Thoracic aorta (tissue), 2 donors: ENCODE measurements around the gene PLTP. TPM values are rescaled to one million over a fixed set of nuclear protein-coding genes. Genes with fewer than 3 reads are reported as not detected.
"Not testable (repeated sequence)": the region's sequence is repeated elsewhere in the genome, so short reads cannot be mapped to it uniquely, and the experiment has no call there.

ENCODE experiments used
- ATAC-seq: fragments of 150-250 bp; one replicate; pipeline ENCODE4 v1.8.0; 2017; ENCODE audit warnings: low read depth; ENCODE audit not compliant: insufficient number of reproducible peaks, low FRiP score
- DNase-seq: peaks from one replicate; pipeline ENCODE4 v3.0.0-alpha.2; 2020; ENCODE audit warnings: low spot score
- H3K27ac ChIP-seq, 2 donors: fragments of 200-600 bp; sonication (generic); 1 replicate in 1 of 2; 2 replicates in 1 of 2; pipeline ENCODE4 v1.5.1; 2016; ENCODE audit warnings: mild to moderate bottlenecking in 2 of 2, moderate library complexity in 2 of 2
- H3K27me3 ChIP-seq: fragments of 200-600 bp; sonication (generic); replicated peaks from 2 replicates; pipeline ENCODE4 v1.6.0; 2016; ENCODE audit warnings: mild to moderate bottlenecking; ENCODE audit not compliant: insufficient read depth
- H3K36me3 ChIP-seq: fragments of 200-600 bp; sonication (generic); one replicate; pipeline ENCODE4 v1.5.1; 2016
- H3K4me1 ChIP-seq, 2 donors: fragments of 200-600 bp; sonication (generic); 1 replicate in 1 of 2; 2 replicates in 1 of 2; pipeline versions ENCODE4 v1.5.1 to v1.6.0; 2016; ENCODE audit warnings: low read depth in 2 of 2, mild to moderate bottlenecking in 1 of 2; ENCODE audit not compliant: control insufficient read depth in 1 of 2
- H3K4me3 ChIP-seq: fragments of 200-600 bp; sonication (generic); 2 replicates; pipeline ENCODE4 v1.5.1; 2016; ENCODE audit warnings: mild to moderate bottlenecking
- H3K9me3 ChIP-seq: fragments of 200-600 bp; sonication (generic); 2 replicates; pipeline ENCODE4 v1.5.1; 2016
- CTCF ChIP-seq: fragments of 200-600 bp; sonication (generic); IDR thresholded peaks from one replicate; pipeline ENCODE4 v1.5.1; 2019; ENCODE audit warnings: antibody characterized with exemption
- total RNA-seq, 2 donors: library from RNA; depleted of rRNA; stranded (reverse); fragments of >200 nt; gene quantifications; one replicate each; pipeline versions ENCODE4 v1.1.0 to v1.2.3, GENCODE V29; 2016

Gene PLTP
- total RNA-seq, 2 donors from 2014 or later, result 182 to 637 TPM

GRCh38 chr20:45878076-45878761 lies 33.7 kb downstream of the PLTP start:
- DNase-seq (no peak), ATAC-seq (no peak)
- H3K36me3 ChIP-seq, result peaks cover 13% of the 10 kb centered on the region
- no peak overlapping the region for H3K27ac ChIP-seq
- peaks cover 6 to 10% of the 10 kb centered on the region in 2 donors for H3K4me1 ChIP-seq
- no peak overlapping the region for H3K4me3 ChIP-seq
- H3K27me3 ChIP-seq, result no peaks in the 10 kb centered on the region
- no peak for TF ChIP-seq CTCF
- H3K9me3 ChIP-seq, result no peaks in the 10 kb centered on the region

- H3K9me3 ChIP-seq, result no peaks in the 10 kb centered on the region
- no peak overlapping the region for H3K4me3 ChIP-seq
- no peaks in the 10 kb centered on the region for H3K27me3 ChIP-seq
- H3K4me1 ChIP-seq, result no peaks in the 10 kb centered on the region
- no peak for TF ChIP-seq CTCF
- no peak overlapping the region for H3K27ac ChIP-seq
- H3K36me3 ChIP-seq, result peaks cover 13% of the 10 kb centered on the region
- ATAC-seq, result no peak
- DNase-seq, result no peak
These were observed 37.4 kb downstream of the PLTP start for GRCh38 chr20:45874576-45874975.

DNA sequence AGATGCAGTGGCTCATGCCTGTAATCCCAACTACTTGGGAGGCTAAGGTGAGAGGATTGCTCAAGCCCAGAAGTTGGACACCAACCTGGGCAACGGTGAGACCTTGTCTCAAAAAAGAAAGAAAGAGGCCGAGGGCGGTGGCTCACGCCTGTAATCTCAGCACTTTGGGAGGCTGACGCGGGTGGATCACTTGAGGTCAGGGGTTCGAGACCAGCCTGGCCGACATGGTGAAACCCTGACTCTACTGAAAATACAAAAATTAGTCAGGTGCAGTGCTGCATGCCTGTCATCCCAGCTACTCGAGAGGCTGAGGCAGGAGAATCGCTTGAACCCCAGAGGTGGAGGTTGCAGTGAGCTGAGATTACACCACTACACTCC lies 37.9 kb downstream of the PLTP start:
- not testable (repeated sequence) for H3K4me1 ChIP-seq, H3K27ac ChIP-seq, DNase-seq, H3K27me3 ChIP-seq, ATAC-seq, H3K9me3 ChIP-seq, H3K4me3 ChIP-seq
- H3K36me3 ChIP-seq, result peaks cover 13% of the 10 kb centered on the region

GRCh38 chr20:45873409-45874103 lies 38.4 kb downstream of the PLTP start:
- DNase-seq (no peak), ATAC-seq (no peak)
- no peaks in the 10 kb centered on the region for H3K27me3 ChIP-seq
- TF ChIP-seq CTCF, result no peak
- peaks cover 13% of the 10 kb centered on the region for H3K36me3 ChIP-seq
- H3K4me1 ChIP-seq, result no peaks in the 10 kb centered on the region
- H3K4me3 ChIP-seq, result no peak overlapping the region
- no peaks in the 10 kb centered on the region for H3K9me3 ChIP-seq
- no peak overlapping the region for H3K27ac ChIP-seq

- peaks cover 6% of the 10 kb centered on the region for H3K36me3 ChIP-seq
- no peak for ATAC-seq
These were observed 39.3 kb downstream of the PLTP start for GRCh38 chr20:45872626-45873025.

More at GRCh38 chr20:45872626-45873025, 39.3 kb downstream of the PLTP start:
- Histone ChIP-seq H3K27ac (no peak overlapping the region), H3K4me3 (no peak overlapping the region), H3K27me3 (no peaks in the 10 kb centered on the region), H3K9me3 (no peaks in the 10 kb centered on the region), H3K4me1 (no peaks in the 10 kb centered on the region)
- no peak for TF ChIP-seq CTCF
- no peak for DNase-seq
